Prostate gland (tissue), 2 donors: ENCODE results near the gene NDUFA11. TPM values are rescaled to one million over a fixed set of nuclear protein-coding genes. Genes with fewer than 3 reads are reported as not detected.

Source experiments
- DNase-seq: peaks from one replicate; pipeline ENCODE4 v3.0.0-alpha.2; 2019; ENCODE audit warnings: low spot score
- H3K27ac ChIP-seq, 2 donors: fragments of 200-600 bp; sonication (generic); 2 replicates each; pipeline ENCODE4 v1.5.1; 2017 to 2019
- H3K27me3 ChIP-seq: fragments of 200-600 bp; sonication (generic); replicated peaks from 2 replicates; pipeline ENCODE4 v1.5.1; 2019; ENCODE audit not compliant: insufficient read depth
- H3K36me3 ChIP-seq, 2 donors: fragments of 200-600 bp; sonication (generic); 1 replicate in 1 of 2; 2 replicates in 1 of 2; pipeline versions ENCODE4 v1.5.1 to v1.8.1; 2017 to 2019
- H3K4me1 ChIP-seq: fragments of 200-600 bp; sonication (generic); replicated peaks from 2 replicates; pipeline ENCODE4 v1.5.1; 2019
- H3K4me3 ChIP-seq, 2 donors: fragments of 200-600 bp; sonication (generic); 2 replicates each; pipeline ENCODE4 v1.5.1; 2017 to 2019
- H3K9me3 ChIP-seq: fragments of 200-600 bp; sonication (generic); 2 replicates; pipeline ENCODE4 v1.5.1; 2017
- CTCF ChIP-seq, 4 experiments: fragments of 200-600 bp in 2 of 4; fragments of 450-650 bp in 2 of 4; sonication (generic) in 2 of 4; IDR thresholded peaks; 1 replicate in 3 of 4; 2 replicates in 1 of 4; pipeline ENCODE4 v1.5.1; 2016 to 2019; ENCODE audit warnings: antibody characterized with exemption in 4 of 4, mild to moderate bottlenecking in 2 of 4, moderate library complexity in 2 of 4
- POLR2A ChIP-seq: fragments of 450-650 bp; IDR thresholded peaks from one replicate; pipeline ENCODE4 v1.6.1; 2016; ENCODE audit warnings: antibody characterized with exemption, mild to moderate bottlenecking
- POLR2AphosphoS5 ChIP-seq: sonication (generic); formaldehyde crosslinking; IDR thresholded peaks from one replicate; pipeline ENCODE4 v1.6.1; 2017; ENCODE audit warnings: antibody characterized with exemption
- WGBS: methylation state at CpG from one replicate; pipeline ENCODE4 v1.1.5; 2018; 5-methylcytosine and 5-hydroxymethylcytosine counted together
- intact Hi-C: fragments of 100-400 bp; cut with DNase I; formaldehyde crosslinking; loops from one replicate; pipeline ENCODE4 v1.14.2; 2022
- total RNA-seq, 2 donors: library from RNA; depleted of rRNA; stranded (reverse); fragments of >200 nt; gene quantifications; one replicate each; pipeline ENCODE4 v1.1.0, GENCODE V29; 2016

NDUFA11 gene
- total RNA-seq, 2 donors from 2014 or later = 259 to 327 TPM

GRCh38 chr19:5867201-5868136, 36.1 kb downstream of the NDUFA11 start:
- intact Hi-C loops = no loop called here
- DNase-seq = no peak

DNA sequence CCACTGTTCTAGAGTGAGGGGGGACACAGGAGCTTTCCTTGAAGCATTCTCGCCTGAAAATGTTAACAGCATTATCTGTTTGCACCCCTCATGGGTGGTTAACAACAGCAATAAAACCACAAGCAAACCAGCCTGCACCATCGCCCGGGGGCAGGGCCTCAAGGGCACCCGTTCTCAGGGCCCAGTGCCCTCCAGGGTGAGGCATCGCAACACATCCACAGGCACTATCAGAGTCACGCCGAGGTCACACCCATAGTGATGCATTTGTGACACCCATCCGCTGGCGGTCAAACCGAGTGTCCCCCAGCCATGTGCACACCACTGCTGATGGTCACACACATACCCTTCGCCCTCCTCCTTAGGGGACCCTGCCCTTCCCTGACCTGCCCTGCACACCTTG, 37.8 kb downstream of the NDUFA11 start:
- no peaks in the 10 kb centered on the region for H3K4me1 ChIP-seq
- no peaks in the 10 kb centered on the region for H3K27me3 ChIP-seq
- intact Hi-C loops = no loop called here
- H3K36me3 ChIP-seq = no peaks in the 10 kb centered on the region
- no peaks in the 10 kb centered on the region for H3K9me3 ChIP-seq
- H3K27ac ChIP-seq = no peak overlapping the region
- H3K4me3 ChIP-seq = no peak overlapping the region
- no peak for DNase-seq
- TF ChIP-seq POLR2AphosphoS5 (no peak), POLR2A (no peak), CTCF (IDR thresholded peaks at IDR 0.05) (no peak)
- WGBS = 70% methylated on average over 11 of the region's 11 CpGs

More at GRCh38 chr19:5867201-5868136, 36.1 kb downstream of the NDUFA11 start:
- H3K27me3 ChIP-seq = no peaks in the 10 kb centered on the region
- no peaks in the 10 kb centered on the region for H3K4me1 ChIP-seq
- H3K4me3 ChIP-seq = no peak overlapping the region
- H3K27ac ChIP-seq = no peak overlapping the region
- TF ChIP-seq POLR2AphosphoS5 (no peak), CTCF (IDR thresholded peaks at IDR 0.05) (no peak), POLR2A (no peak)
- H3K9me3 ChIP-seq = no peaks in the 10 kb centered on the region
- no peaks in the 10 kb centered on the region for H3K36me3 ChIP-seq
- WGBS = 88% methylated on average over 31 of the region's 31 CpGs

DNA sequence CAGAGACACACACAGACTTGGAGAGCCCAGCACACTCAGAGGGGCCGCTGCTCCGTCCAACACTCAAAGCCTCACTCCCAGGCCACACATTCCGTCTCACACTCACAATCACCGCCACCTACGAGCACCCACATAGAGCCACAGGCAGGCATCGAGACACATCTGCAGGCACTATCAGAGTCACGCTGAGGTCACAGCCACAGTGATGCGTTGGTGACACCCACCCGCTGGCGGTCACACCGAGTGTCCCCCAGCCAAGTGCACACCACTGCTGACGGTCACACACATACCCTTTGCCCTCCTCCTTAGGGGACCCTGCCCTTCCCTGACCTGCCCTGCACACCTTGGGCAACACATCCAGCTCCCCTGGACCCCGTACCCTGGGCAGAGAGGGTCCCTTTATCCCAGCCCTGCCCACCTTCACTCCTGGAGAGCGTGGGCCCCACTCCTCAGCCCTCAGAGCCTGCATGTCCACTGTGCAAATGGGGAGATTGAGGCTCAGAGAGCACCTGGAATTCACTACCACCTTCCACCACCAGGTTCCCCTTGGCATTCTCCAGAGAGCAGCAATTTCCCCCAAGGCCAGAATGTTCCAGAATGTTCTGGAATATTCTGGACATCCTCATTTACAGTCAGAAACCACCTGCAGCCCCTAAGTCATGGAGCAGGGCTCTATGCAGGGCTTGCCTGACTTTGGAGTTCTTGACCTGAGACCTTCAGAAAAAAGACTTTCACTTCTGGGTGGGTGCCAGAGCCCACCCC, 38.7 kb downstream of the NDUFA11 start:
- Histone ChIP-seq H3K27me3 (no peaks in the 10 kb centered on the region), H3K4me1 (no peaks in the 10 kb centered on the region), H3K36me3 (no peaks in the 10 kb centered on the region), H3K4me3 (no peak overlapping the region), H3K27ac (no peak overlapping the region), H3K9me3 (no peaks in the 10 kb centered on the region)
- intact Hi-C loops = no loop called here
- DNase-seq = no peak
- TF ChIP-seq POLR2A (no peak), CTCF (IDR thresholded peaks at IDR 0.05) (no peak), POLR2AphosphoS5 (no peak)
- 92% methylated on average over 12 of the region's 14 CpGs for WGBS

DNA sequence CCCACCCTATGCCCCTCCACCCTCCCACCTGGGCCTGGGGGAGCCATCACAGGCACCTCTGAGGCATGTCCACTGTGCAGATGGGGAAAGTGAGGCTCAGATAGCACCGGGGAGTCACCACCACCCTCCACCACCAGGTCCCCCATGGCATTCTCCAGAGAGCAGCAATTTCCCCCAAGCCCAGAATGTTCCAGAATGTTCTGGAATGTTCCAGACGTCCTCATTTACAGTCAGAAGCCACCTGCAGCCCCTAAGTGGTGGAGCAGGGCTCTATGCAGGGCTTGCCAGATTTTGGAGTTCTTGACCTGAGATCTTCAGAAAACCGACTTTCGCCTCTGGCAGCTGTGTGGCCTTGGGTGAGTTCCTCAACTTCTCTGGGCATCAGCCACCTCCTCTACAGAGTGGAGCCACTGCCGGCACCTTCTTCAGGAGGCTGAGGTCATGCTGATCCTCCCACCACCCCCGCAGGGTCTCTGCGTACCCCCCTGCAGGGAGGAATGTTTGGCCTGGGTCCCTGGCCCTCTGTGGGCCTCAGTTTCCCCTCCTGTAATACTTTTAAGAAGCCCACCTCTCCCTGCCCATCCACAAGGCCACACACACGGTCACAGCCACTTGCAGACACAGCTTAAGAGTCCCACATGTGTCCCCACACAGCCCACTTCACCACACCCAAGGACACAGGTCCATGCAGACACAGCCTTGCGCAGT, 39.4 kb downstream of the NDUFA11 start:
- TF ChIP-seq CTCF (IDR thresholded peaks at IDR 0.05) (no peak), POLR2AphosphoS5 (no peak), POLR2A (no peak)
- Histone ChIP-seq H3K27ac (no peak overlapping the region), H3K9me3 (no peaks in the 10 kb centered on the region), H3K36me3 (no peaks in the 10 kb centered on the region), H3K4me1 (no peaks in the 10 kb centered on the region), H3K4me3 (no peak overlapping the region), H3K27me3 (no peaks in the 10 kb centered on the region)
- DNase-seq = no peak
- 86% methylated on average over 9 of the region's 9 CpGs for WGBS
- intact Hi-C loops = no loop called here
